Kidney epithelial cell (primary cell): ENCODE measurements around the gene NINL. TPM values are rescaled to one million over a fixed set of nuclear protein-coding genes. Genes with fewer than 3 reads are reported as not detected.
"Not testable (repeated sequence)": the region's sequence is repeated elsewhere in the genome, so short reads cannot be mapped to it uniquely, and the experiment has no call there.

Experiments
- DNase-seq: peaks from one replicate; pipeline ENCODE4 v3.0.0-alpha.2; 2010; ENCODE audit warnings: low read depth
- H3K27me3 ChIP-seq: 2 replicates; pipeline ENCODE4 v1.6.0; 2011; ENCODE audit warnings: low read length; ENCODE audit not compliant: control insufficient read depth, insufficient read depth
- H3K36me3 ChIP-seq: 2 replicates; pipeline ENCODE4 v1.5.1; 2011; ENCODE audit warnings: low read length; ENCODE audit not compliant: control insufficient read depth, insufficient read depth
- H3K4me3 ChIP-seq: 2 replicates; pipeline ENCODE4 v1.5.1; 2011; ENCODE audit warnings: low read depth, mild to moderate bottlenecking, control low read depth, low read length
- CTCF ChIP-seq: IDR thresholded peaks from 2 replicates; pipeline ENCODE4 v1.5.1; 2011; ENCODE audit warnings: mild to moderate bottlenecking, moderate library complexity, low read length, control low read depth, inconsistent platforms; ENCODE audit not compliant: insufficient read depth, poor library complexity, severe bottlenecking
- total RNA-seq: library from RNA; depleted of rRNA; stranded (reverse); fragments of >200 nt; gene quantifications from 2 replicates; pipeline ENCODE4 v1.2.3, GENCODE V29; 2015

NINL gene
- total RNA-seq, 1 donor from 2014 or later: 19.6 TPM

- no peak for DNase-seq
- Histone ChIP-seq H3K4me3 (no peak overlapping the region), H3K27me3 (no peaks in the 10 kb centered on the region), H3K36me3 (no peaks in the 10 kb centered on the region)
- TF ChIP-seq CTCF: no peak
These were observed 23.4 kb upstream of the NINL start for GRCh38 chr20:25608774-25609173.

- Histone ChIP-seq H3K36me3 (no peaks in the 10 kb centered on the region), H3K4me3 (no peak overlapping the region), H3K27me3 (no peaks in the 10 kb centered on the region)
- no peak for DNase-seq
- TF ChIP-seq CTCF: no peak
These were observed 20.9 kb upstream of the NINL start for GRCh38 chr20:25606094-25606695.

- H3K4me3 ChIP-seq: no peak overlapping the region
- H3K36me3 ChIP-seq: no peaks in the 10 kb centered on the region
- DNase-seq: no peak
- no peak for TF ChIP-seq CTCF
- H3K27me3 ChIP-seq: no peaks in the 10 kb centered on the region
These were observed 19.8 kb upstream of the NINL start for GRCh38 chr20:25605148-25605547.

GRCh38 chr20:25604611-25605010 lies 19.3 kb upstream of the NINL start:
- TF ChIP-seq CTCF: no peak
- Histone ChIP-seq H3K36me3 (no peaks in the 10 kb centered on the region), H3K4me3 (no peak overlapping the region), H3K27me3 (no peaks in the 10 kb centered on the region)
- DNase-seq: no peak

GRCh38 chr20:25602914-25603309 lies 17.6 kb upstream of the NINL start:
- H3K27me3 ChIP-seq, H3K4me3 ChIP-seq, H3K36me3 ChIP-seq, DNase-seq: not testable (repeated sequence)

- H3K4me3 ChIP-seq, H3K27me3 ChIP-seq, H3K36me3 ChIP-seq, DNase-seq: not testable (repeated sequence)
These were observed 17.0 kb upstream of the NINL start for GRCh38 chr20:25602191-25602913.

GRCh38 chr20:25601659-25602058 lies 16.3 kb upstream of the NINL start:
- Histone ChIP-seq H3K27me3 (no peaks in the 10 kb centered on the region), H3K4me3 (no peak overlapping the region), H3K36me3 (no peaks in the 10 kb centered on the region)
- DNase-seq: no peak
- TF ChIP-seq CTCF: no peak
